ENCODE results near the gene RSPH9. TPM values are rescaled to one million over a fixed set of nuclear protein-coding genes. Genes with fewer than 3 reads are reported as not detected.
"Not testable (repeated sequence)": the region's sequence is repeated elsewhere in the genome, so short reads cannot be mapped to it uniquely, and the experiment has no call there.

Gene RSPH9
- total RNA-seq, 1 donor from 2014 or later: not detected

DNA sequence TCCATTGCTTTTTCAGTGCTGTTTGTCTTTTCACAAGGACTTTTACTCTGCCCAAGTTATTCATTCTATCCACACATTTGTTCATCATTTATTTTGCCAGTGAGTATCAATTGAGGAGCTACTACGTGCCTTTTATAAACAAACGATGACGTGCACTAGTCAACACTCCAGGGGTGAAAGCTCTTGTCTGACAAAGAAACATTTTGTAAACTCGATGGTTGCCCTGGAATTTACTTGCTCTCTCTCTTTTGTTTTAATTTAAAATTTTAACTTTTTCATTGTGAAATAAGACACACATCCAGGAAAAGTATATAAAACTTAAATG, 51.1 kb downstream of the RSPH9 start:
- DNase-seq (ENCODE audit: low spot score): no peak
- Mint-ChIP-seq H3K36me3 (ENCODE audit: low read depth, unreplicated experiment) (no peaks in the 10 kb centered on the region), H3K27ac (ENCODE audit: unreplicated experiment) (no peak overlapping the region), H3K4me1 (ENCODE audit: unreplicated experiment) (peaks cover 15% of the 10 kb centered on the region), H3K4me3 (ENCODE audit: unreplicated experiment) (no peak overlapping the region), H3K9me3 (ENCODE audit: unreplicated experiment) (no peaks in the 10 kb centered on the region), H3K27me3 (ENCODE audit: unreplicated experiment) (no peaks in the 10 kb centered on the region)
- no peak for TF ChIP-seq CTCF (IDR thresholded peaks at IDR 0.05; ENCODE audit: unreplicated experiment)

DNA sequence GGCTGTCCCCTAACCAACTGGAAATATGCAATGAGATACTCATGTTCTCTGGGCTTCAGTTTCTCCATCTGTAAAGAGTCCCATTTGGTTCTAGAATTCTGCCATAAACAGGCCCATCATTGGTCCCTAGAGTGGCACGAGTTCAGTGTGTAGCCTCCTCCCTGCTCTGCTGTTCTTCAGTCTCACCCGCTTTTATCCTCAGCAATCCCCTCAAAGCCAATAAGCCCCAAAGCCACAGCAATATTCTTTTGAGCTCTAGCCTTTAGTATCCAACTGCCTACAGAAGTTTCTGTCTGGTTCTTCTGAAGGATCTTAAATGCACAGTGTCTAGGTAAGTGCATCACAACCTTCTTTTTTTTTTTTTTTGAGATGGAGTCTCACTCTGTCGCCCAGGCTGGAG, 52.6 kb downstream of the RSPH9 start:
- Mint-ChIP-seq H3K36me3 (ENCODE audit: low read depth, unreplicated experiment) (no peaks in the 10 kb centered on the region), H3K9me3 (ENCODE audit: unreplicated experiment) (no peaks in the 10 kb centered on the region), H3K4me1 (ENCODE audit: unreplicated experiment) (peaks cover 20% of the 10 kb centered on the region), H3K27ac (ENCODE audit: unreplicated experiment) (no peak overlapping the region), H3K4me3 (ENCODE audit: unreplicated experiment) (no peak overlapping the region), H3K27me3 (ENCODE audit: unreplicated experiment) (peaks cover under 1% of the 10 kb centered on the region)
- DNase-seq (ENCODE audit: low spot score): no peak
- no peak for TF ChIP-seq CTCF (IDR thresholded peaks at IDR 0.05; ENCODE audit: unreplicated experiment)

DNA sequence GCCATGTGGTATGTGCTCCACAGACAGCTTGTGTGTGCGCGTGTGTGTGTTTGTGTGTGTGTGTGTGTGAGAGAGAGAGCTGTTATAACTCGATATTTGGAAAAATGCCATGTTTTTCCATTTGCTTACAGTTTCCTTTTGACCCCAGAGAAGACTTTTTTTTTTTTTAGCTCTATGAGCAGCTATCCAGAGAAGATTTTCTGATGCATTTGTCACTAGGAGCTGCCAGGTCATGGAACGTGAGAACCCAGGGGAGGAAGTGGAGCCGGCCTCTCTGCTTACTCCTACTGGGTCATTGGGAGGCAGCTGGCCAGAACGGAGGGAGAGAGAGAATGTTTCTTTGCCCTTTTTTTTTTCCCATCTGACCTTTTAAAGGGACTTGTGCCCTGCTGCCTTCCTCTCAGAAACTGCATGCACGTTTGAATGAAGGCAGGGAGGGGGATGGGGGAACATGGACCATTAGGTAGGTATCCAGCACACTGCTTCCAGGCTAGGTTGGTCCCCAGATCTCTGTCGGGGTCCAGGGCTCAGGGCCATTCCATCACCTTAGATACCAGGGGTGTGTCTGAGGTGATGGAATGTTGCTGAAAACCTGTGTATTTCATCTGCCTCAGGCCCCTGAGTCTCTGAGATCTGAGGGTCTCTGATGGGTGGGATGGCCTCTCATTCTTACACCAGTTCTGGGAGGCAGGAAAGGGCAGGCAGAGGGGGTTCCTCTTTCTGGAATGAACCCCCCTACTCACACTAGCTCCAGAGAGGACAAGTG, 53.9 kb downstream of the RSPH9 start:
- Mint-ChIP-seq H3K4me1 (ENCODE audit: unreplicated experiment) (peaks cover 24% of the 10 kb centered on the region), H3K4me3 (ENCODE audit: unreplicated experiment) (no peak overlapping the region)
- no peak for TF ChIP-seq CTCF (IDR thresholded peaks at IDR 0.05; ENCODE audit: unreplicated experiment)

DNA sequence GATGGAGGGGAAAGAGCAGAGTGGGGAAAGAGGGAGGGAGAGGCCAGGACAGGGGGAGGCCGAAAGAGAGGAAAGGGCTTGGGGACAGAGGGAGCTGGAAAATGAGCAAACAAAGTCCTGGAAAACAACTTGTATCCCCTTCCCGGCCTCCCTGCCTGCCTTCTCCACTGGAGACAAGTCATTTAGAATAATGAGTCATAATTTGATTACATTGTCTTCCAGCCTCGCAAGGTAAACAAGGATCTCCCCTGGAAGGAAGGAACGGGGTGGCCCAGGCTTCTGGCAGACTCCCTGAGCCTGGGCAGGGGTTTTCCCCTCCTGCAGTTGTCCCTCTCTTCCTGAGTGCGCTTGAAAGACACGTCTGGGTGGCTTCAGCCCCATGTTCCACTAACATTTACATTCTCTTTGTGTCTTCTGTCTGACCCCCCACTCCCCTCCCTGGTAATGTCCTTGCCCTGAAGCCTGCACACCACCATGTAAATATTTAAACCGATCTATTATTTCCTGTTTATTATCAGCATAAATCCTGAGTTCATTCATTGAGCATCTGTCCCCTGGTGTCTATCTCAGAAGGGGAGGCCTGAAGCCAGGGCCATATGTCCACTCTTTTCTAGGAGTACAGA, 54.8 kb downstream of the RSPH9 start:
- TF ChIP-seq CTCF (IDR thresholded peaks at IDR 0.05; ENCODE audit: unreplicated experiment): no peak
- no peak for DNase-seq (ENCODE audit: low spot score)
- no peaks in the 10 kb centered on the region for H3K9me3 Mint-ChIP-seq (ENCODE audit: unreplicated experiment)

More for the DNA sequence above, 53.9 kb downstream of the RSPH9 start:
- H3K27ac Mint-ChIP-seq (ENCODE audit: unreplicated experiment): peak overlapping the region; percentile 59
- peaks cover 2% of the 10 kb centered on the region for H3K27me3 Mint-ChIP-seq (ENCODE audit: unreplicated experiment)
- DNase-seq (ENCODE audit: low spot score): no peak
- H3K9me3 Mint-ChIP-seq (ENCODE audit: unreplicated experiment): no peaks in the 10 kb centered on the region
- H3K36me3 Mint-ChIP-seq (ENCODE audit: low read depth, unreplicated experiment): no peaks in the 10 kb centered on the region

DNA sequence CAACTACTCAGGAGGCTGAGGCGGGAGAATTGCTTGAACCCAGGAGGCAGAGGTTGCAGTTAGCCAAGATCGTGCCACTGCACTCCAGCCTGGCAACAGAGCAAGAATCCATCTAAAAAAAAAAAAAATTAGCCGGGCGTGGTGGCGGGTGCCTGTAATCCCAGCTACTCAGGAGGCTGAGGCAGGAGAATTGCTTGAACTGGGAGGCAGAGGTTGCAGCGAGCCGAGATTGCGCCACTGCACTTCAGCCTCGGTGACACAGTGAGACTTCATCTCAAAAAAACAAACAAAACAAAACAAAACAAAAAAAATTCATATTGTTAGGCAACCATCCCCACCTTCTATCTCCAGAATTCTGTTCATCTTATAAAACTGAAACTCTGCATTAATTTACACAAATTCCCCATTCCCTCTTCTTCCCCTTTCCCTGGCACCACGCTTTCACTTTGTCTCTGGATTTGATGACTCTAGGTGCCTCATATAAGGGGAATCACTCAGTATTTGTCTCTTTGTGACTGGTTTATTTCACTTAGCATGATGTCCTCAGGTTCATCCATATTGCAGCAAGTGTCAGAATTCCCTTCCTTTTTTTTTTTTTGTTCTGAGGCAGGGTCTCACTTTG, 56.2 kb downstream of the RSPH9 start:
- peaks cover 24% of the 10 kb centered on the region for H3K4me1 Mint-ChIP-seq (ENCODE audit: unreplicated experiment)
- H3K27ac Mint-ChIP-seq (ENCODE audit: unreplicated experiment): not testable (repeated sequence)

More for the DNA sequence above, 54.8 kb downstream of the RSPH9 start:
- Mint-ChIP-seq H3K27me3 (ENCODE audit: unreplicated experiment) (peaks cover 2% of the 10 kb centered on the region), H3K27ac (ENCODE audit: unreplicated experiment) (peak overlapping the region; percentile 37), H3K36me3 (ENCODE audit: low read depth, unreplicated experiment) (no peaks in the 10 kb centered on the region), H3K4me1 (ENCODE audit: unreplicated experiment) (peaks cover 24% of the 10 kb centered on the region), H3K4me3 (ENCODE audit: unreplicated experiment) (no peak overlapping the region)

More for the DNA sequence above, 56.2 kb downstream of the RSPH9 start:
- not testable (repeated sequence) for H3K27me3 Mint-ChIP-seq (ENCODE audit: unreplicated experiment); H3K9me3 Mint-ChIP-seq (ENCODE audit: unreplicated experiment); H3K4me3 Mint-ChIP-seq (ENCODE audit: unreplicated experiment); H3K36me3 Mint-ChIP-seq (ENCODE audit: low read depth, unreplicated experiment); DNase-seq (ENCODE audit: low spot score)
